HepG2 (cell line): ENCODE measurements around the gene METTL13. TPM values are rescaled to one million over a fixed set of nuclear protein-coding genes. Genes with fewer than 3 reads are reported as not detected.

ENCODE experiments used
- AHR ChIP-seq: IDR thresholded peaks from 2 replicates; pipeline ENCODE4 v1.6.1; 2018; ENCODE audit warnings: missing genetic modification reagents, missing compliant biosample characterization
- BRD4 ChIP-seq: sonication (generic); formaldehyde crosslinking; IDR thresholded peaks from 2 replicates; pipeline ENCODE4 v1.4.0; 2020; ENCODE audit warnings: missing genetic modification reagents
- FOXO1 ChIP-seq: sonication (generic); formaldehyde crosslinking; IDR thresholded peaks from 2 replicates; pipeline ENCODE4 v1.4.0; 2020; ENCODE audit warnings: missing genetic modification reagents
- HDAC2 ChIP-seq: sonication (generic); formaldehyde crosslinking; IDR thresholded peaks from 2 replicates; pipeline ENCODE4 v1.4.0; 2020; ENCODE audit warnings: missing genetic modification reagents
- KLF6 ChIP-seq: IDR thresholded peaks from 2 replicates; pipeline ENCODE4 v1.8.0; 2016; ENCODE audit warnings: missing biosample characterization, missing genetic modification reagents
- NRL ChIP-seq: sonication (generic); formaldehyde crosslinking; IDR thresholded peaks from 2 replicates; pipeline ENCODE4 v1.5.0; 2020; ENCODE audit warnings: missing genetic modification reagents, mild to moderate bottlenecking, moderate library complexity, borderline replicate concordance
- PITX1 ChIP-seq: sonication (generic); formaldehyde crosslinking; IDR thresholded peaks from 2 replicates; pipeline ENCODE4 v1.5.1; 2020; ENCODE audit warnings: mild to moderate bottlenecking, missing genetic modification reagents
- POGZ ChIP-seq: sonication (generic); formaldehyde crosslinking; IDR thresholded peaks from 2 replicates; pipeline ENCODE4 v1.4.0; 2020; ENCODE audit warnings: mild to moderate bottlenecking, missing genetic modification reagents
- SATB2 ChIP-seq: sonication (generic); formaldehyde crosslinking; IDR thresholded peaks from 2 replicates; pipeline ENCODE4 v1.5.0; 2020; ENCODE audit warnings: missing genetic modification reagents
- SP140L ChIP-seq: sonication (generic); formaldehyde crosslinking; IDR thresholded peaks from 2 replicates; pipeline ENCODE4 v1.4.0; 2020; ENCODE audit warnings: missing genetic modification reagents, borderline replicate concordance
- SUZ12 ChIP-seq: fragments of 150-350 bp; IDR thresholded peaks from 2 replicates; pipeline ENCODE4 v1.6.1; 2014; ENCODE audit warnings: low read depth, low read length
- XBP1 ChIP-seq: sonication (generic); formaldehyde crosslinking; IDR thresholded peaks from 2 replicates; pipeline ENCODE4 v1.5.0; 2020; ENCODE audit warnings: missing genetic modification reagents
- ZFAT ChIP-seq: sonication (generic); formaldehyde crosslinking; conservative IDR thresholded peaks from 2 replicates; pipeline ENCODE4 v1.8.1; 2023; ENCODE audit warnings: missing genetic modification reagents, inconsistent platforms
- ZGPAT ChIP-seq: IDR thresholded peaks from 2 replicates; pipeline ENCODE4 v1.6.1; 2016; ENCODE audit warnings: mild to moderate bottlenecking
- ZNF263 ChIP-seq: sonication (generic); formaldehyde crosslinking; IDR thresholded peaks from 2 replicates; pipeline ENCODE4 v1.4.0; 2020; ENCODE audit warnings: missing genetic modification reagents
- ZNF496 ChIP-seq: sonication (generic); formaldehyde crosslinking; IDR thresholded peaks from 2 replicates; pipeline ENCODE4 v1.8.1; 2023; ENCODE audit warnings: mild to moderate bottlenecking, moderate library complexity, missing genetic modification reagents; ENCODE audit not compliant: insufficient replicate concordance
- ZNF512 ChIP-seq: sonication (generic); formaldehyde crosslinking; IDR thresholded peaks from 2 replicates; pipeline ENCODE4 v1.4.0; 2020; ENCODE audit warnings: mild to moderate bottlenecking, missing genetic modification reagents
- ZNF563 ChIP-seq: sonication (generic); formaldehyde crosslinking; IDR thresholded peaks from 2 replicates; pipeline ENCODE4 v1.8.0; 2022; ENCODE audit warnings: mild to moderate bottlenecking, moderate library complexity, missing genetic modification reagents
- ZNF569 ChIP-seq: sonication (generic); formaldehyde crosslinking; IDR thresholded peaks from 2 replicates; pipeline ENCODE4 v1.5.0; 2020; ENCODE audit warnings: mild to moderate bottlenecking, missing genetic modification reagents, moderate library complexity, borderline replicate concordance
- ZNF75D ChIP-seq: sonication (generic); formaldehyde crosslinking; IDR thresholded peaks from 2 replicates; pipeline ENCODE4 v1.8.1; 2023; ENCODE audit warnings: missing genetic modification reagents, mild to moderate bottlenecking, borderline replicate concordance
- ZNF891 ChIP-seq: sonication (generic); formaldehyde crosslinking; IDR thresholded peaks from 2 replicates; pipeline ENCODE4 v1.5.0; 2020; ENCODE audit warnings: mild to moderate bottlenecking, missing genetic modification reagents
- polyA plus RNA-seq, 8 experiments: library from polyadenylated mRNA; depleted of rRNA in 3 of 8; stranded (reverse) in 7 of 8; unstranded in 1 of 8; fragments of >200 nt; fragmentation: Illumina TruSeq in 4 of 8; extraction: Trizol in 4 of 8; gene quantifications; 2 replicates each; pipeline versions ENCODE4 v1.2.1 to v1.2.3, GENCODE V29; 2011 to 2016; ENCODE audit warnings: low read depth in 4 of 8, missing spikeins in 1 of 8, mixed read lengths in 1 of 8; ENCODE audit not compliant: insufficient read depth in 1 of 8
- total RNA-seq, 5 experiments: library from RNA; depleted of rRNA; stranded (reverse); fragments of >200 nt; fragmentation: Illumina TruSeq; extraction: Trizol; gene quantifications; 2 replicates each; pipeline ENCODE4 v1.2.3, GENCODE V29; 2016; ENCODE audit warnings: low read depth in 1 of 5
- TF ChIP-seq, protein P1 (sequence below): sonication (generic); formaldehyde crosslinking; IDR thresholded peaks from 2 replicates; pipeline ENCODE4 v1.8.0; 2022; ENCODE audit warnings: mild to moderate bottlenecking, missing genetic modification reagents, borderline replicate concordance
- TF ChIP-seq, protein P2 (sequence below): sonication (generic); formaldehyde crosslinking; IDR thresholded peaks from 2 replicates; pipeline ENCODE4 v1.4.0; 2020; ENCODE audit warnings: missing genetic modification reagents

The METTL13 gene
- total and polyA plus RNA-seq, 2 of the 13 experiments (the other 11 are each of a cell fraction or from before 2014, with no cell fraction given), result 18.6 to 22.8 TPM

DNA sequence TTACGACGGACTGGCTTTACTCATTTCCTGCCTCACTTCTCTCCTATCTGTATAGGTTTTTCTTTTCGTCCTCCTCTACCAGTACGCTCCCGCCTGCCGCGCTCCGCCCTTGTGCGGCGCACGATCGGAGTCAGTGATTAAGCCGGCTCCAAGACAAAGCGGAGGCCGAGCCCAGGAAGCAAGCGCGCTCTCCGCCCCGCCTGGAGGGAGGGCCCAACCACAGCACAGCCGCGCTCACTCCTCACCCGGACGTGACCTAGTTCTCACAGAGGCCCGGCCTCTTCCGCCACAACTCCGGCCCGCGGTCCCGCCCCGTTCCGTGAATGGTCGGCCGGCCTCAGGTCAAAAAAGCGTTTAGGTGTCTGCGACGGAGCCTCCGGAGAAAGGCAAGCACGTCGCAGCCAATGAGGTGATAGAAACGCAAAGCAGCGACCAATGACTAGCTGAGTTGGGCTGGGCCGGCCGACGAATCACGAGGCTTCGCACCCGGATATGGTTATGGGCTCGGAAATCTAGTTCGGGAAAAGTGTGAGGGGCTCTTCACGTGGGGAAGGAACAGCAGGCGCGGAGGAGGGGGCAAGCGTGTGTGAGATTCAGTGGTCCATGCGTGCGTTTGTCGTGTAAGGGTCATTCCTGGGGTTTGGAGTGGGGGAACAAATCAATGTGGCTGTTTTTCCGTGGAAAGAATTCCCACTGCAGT, at the start of gene METTL13 (continued):
- TF ChIP-seq SP140L (CRISPR knock-in tag) (no peak), ZNF75D (CRISPR knock-in tag) (no peak), AHR (CRISPR knock-in tag) (no peak), SATB2 (CRISPR knock-in tag) (no peak), HDAC2 (CRISPR knock-in tag) (peak; percentile 53), BRD4 (no peak), ZNF563 (CRISPR knock-in tag) (peak; percentile 38; the same call in 1 of the 2 replicates), ZNF512 (CRISPR knock-in tag) (no peak), ZFAT (no peak), ZNF263 (CRISPR knock-in tag) (no peak), ZNF569 (no peak), XBP1 (CRISPR knock-in tag) (no peak), KLF6 (CRISPR knock-in tag) (0 out of 2 replicates have a peak, but pooled peaks have one; percentile 37), SUZ12 (no peak), POGZ (peak; percentile 99), NRL (CRISPR knock-in tag) (peak; percentile 41), PITX1 (no peak), ZNF496 (no peak), FOXO1 (CRISPR knock-in tag) (no peak; the same call in 1 of the 2 replicates), ZGPAT (peak; percentile 68; the same call in 1 of the 2 replicates), ZNF891 (CRISPR knock-in tag) (no peak; the same call in 1 of the 2 replicates)
- TF ChIP-seq, protein P1, sequence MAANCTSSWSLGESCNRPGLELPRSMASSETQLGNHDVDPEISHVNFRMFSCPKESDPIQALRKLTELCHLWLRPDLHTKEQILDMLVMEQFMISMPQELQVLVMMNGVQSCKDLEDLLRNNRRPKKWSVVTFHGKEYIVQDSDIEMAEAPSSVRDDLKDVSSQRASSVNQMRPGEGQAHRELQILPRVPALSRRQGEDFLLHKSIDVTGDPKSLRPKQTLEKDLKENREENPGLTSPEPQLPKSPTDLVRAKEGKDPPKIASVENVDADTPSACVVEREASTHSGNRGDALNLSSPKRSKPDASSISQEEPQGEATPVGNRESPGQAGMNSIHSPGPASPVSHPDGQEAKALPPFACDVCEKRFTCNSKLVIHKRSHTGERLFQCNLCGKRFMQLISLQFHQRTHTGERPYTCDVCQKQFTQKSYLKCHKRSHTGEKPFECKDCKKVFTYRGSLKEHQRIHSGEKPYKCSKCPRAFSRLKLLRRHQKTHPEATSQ (CRISPR knock-in tag), result no peak
- TF ChIP-seq, protein P2, sequence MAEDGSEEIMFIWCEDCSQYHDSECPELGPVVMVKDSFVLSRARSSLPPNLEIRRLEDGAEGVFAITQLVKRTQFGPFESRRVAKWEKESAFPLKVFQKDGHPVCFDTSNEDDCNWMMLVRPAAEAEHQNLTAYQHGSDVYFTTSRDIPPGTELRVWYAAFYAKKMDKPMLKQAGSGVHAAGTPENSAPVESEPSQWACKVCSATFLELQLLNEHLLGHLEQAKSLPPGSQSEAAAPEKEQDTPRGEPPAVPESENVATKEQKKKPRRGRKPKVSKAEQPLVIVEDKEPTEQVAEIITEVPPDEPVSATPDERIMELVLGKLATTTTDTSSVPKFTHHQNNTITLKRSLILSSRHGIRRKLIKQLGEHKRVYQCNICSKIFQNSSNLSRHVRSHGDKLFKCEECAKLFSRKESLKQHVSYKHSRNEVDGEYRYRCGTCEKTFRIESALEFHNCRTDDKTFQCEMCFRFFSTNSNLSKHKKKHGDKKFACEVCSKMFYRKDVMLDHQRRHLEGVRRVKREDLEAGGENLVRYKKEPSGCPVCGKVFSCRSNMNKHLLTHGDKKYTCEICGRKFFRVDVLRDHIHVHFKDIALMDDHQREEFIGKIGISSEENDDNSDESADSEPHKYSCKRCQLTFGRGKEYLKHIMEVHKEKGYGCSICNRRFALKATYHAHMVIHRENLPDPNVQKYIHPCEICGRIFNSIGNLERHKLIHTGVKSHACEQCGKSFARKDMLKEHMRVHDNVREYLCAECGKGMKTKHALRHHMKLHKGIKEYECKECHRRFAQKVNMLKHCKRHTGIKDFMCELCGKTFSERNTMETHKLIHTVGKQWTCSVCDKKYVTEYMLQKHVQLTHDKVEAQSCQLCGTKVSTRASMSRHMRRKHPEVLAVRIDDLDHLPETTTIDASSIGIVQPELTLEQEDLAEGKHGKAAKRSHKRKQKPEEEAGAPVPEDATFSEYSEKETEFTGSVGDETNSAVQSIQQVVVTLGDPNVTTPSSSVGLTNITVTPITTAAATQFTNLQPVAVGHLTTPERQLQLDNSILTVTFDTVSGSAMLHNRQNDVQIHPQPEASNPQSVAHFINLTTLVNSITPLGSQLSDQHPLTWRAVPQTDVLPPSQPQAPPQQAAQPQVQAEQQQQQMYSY (CRISPR knock-in tag), result no peak
